Liver (tissue), 9 donors: ENCODE data around the gene FOSL2. TPM values are rescaled to one million over a fixed set of nuclear protein-coding genes. Genes with fewer than 3 reads are reported as not detected.

Experiments used
- DNase-seq: peaks from one replicate; pipeline ENCODE4 v3.0.0-alpha.2; 2017; ENCODE audit warnings: low spot score
- H3K27ac ChIP-seq, 2 donors: one replicate each; pipeline ENCODE4 v1.7.0; 2013; ENCODE audit warnings: inconsistent platforms in 2 of 2, low read length in 2 of 2, control low read depth in 1 of 2, low read depth in 1 of 2, mild to moderate bottlenecking in 1 of 2
- H3K27me3 ChIP-seq, 4 donors: one replicate each; pipeline versions ENCODE4 v1.6.1 to v1.7.0; 2013; ENCODE audit warnings: low read length in 3 of 4, inconsistent platforms in 1 of 4, mild to moderate bottlenecking in 1 of 4, moderate library complexity in 1 of 4; ENCODE audit not compliant: control insufficient read depth in 4 of 4, insufficient read depth in 4 of 4
- H3K36me3 ChIP-seq, 4 donors: one replicate each; pipeline versions ENCODE4 v1.6.1 to v1.7.0; 2013; ENCODE audit warnings: low read length in 3 of 4, mild to moderate bottlenecking in 3 of 4, low read depth in 1 of 4, moderate library complexity in 1 of 4; ENCODE audit not compliant: control insufficient read depth in 4 of 4, insufficient read depth in 3 of 4
- H3K4me1 ChIP-seq, 4 donors: one replicate each; pipeline versions ENCODE4 v1.6.1 to v1.7.0; 2013; ENCODE audit warnings: low read length in 3 of 4, mild to moderate bottlenecking in 3 of 4, moderate library complexity in 1 of 4; ENCODE audit not compliant: control insufficient read depth in 4 of 4, insufficient read depth in 4 of 4
- H3K4me3 ChIP-seq, 3 donors: one replicate each; pipeline versions ENCODE4 v1.6.1 to v1.7.0; 2013; ENCODE audit warnings: low read length in 3 of 3, control low read depth in 1 of 3, low read depth in 1 of 3, mild to moderate bottlenecking in 1 of 3
- H3K9ac ChIP-seq, 2 donors: one replicate each; pipeline ENCODE4 v1.7.0; 2013; ENCODE audit warnings: low read length in 2 of 2, mild to moderate bottlenecking in 2 of 2, moderate library complexity in 2 of 2, control low read depth in 1 of 2, low read depth in 1 of 2
- H3K9me3 ChIP-seq, 4 donors: one replicate each; pipeline versions ENCODE4 v1.6.1 to v1.7.0; 2013; ENCODE audit warnings: low read length in 3 of 4; ENCODE audit not compliant: control insufficient read depth in 4 of 4
- ATF3 ChIP-seq: IDR thresholded peaks from 2 replicates; pipeline ENCODE4 v1.6.1; 2016; ENCODE audit warnings: antibody characterized with exemption
- EGR1 ChIP-seq, 2 donors: IDR thresholded peaks; 2 replicates each; pipeline ENCODE4 v1.6.1; 2016 to 2018; ENCODE audit warnings: antibody characterized with exemption in 2 of 2, low read depth in 2 of 2
- FOXA1 ChIP-seq: IDR thresholded peaks from 2 replicates; pipeline ENCODE4 v1.6.1; 2016; ENCODE audit warnings: antibody characterized with exemption
- FOXA2 ChIP-seq: IDR thresholded peaks from 2 replicates; pipeline ENCODE4 v1.6.1; 2016; ENCODE audit warnings: antibody characterized with exemption
- GABPA ChIP-seq, 2 donors: IDR thresholded peaks in 1 of 2; conservative IDR thresholded peaks in 1 of 2; 2 replicates each; pipeline ENCODE4 v1.6.1; 2016; ENCODE audit warnings: antibody characterized with exemption in 2 of 2, mild to moderate bottlenecking in 1 of 2, moderate library complexity in 1 of 2
- HNF4A ChIP-seq, 2 donors: conservative IDR thresholded peaks; 2 replicates each; pipeline ENCODE4 v1.6.1; 2016; ENCODE audit warnings: antibody characterized with exemption in 2 of 2, mild to moderate bottlenecking in 2 of 2
- REST ChIP-seq: IDR thresholded peaks from 2 replicates; pipeline ENCODE4 v1.6.1; 2016; ENCODE audit warnings: antibody characterized with exemption, mild to moderate bottlenecking
- RXRA ChIP-seq, 2 donors: IDR thresholded peaks; 2 replicates each; pipeline ENCODE4 v1.6.1; 2017 to 2018; ENCODE audit warnings: antibody characterized with exemption in 2 of 2, mild to moderate bottlenecking in 1 of 2
- SP1 ChIP-seq: IDR thresholded peaks from 2 replicates; pipeline ENCODE4 v1.6.1; 2018; ENCODE audit warnings: antibody characterized with exemption, mild to moderate bottlenecking
- TAF1 ChIP-seq: conservative IDR thresholded peaks from 2 replicates; pipeline ENCODE4 v1.6.1; 2016; ENCODE audit warnings: antibody characterized with exemption, mild to moderate bottlenecking
- WGBS: extraction: QIAGEN DNeasy Blood & Tissue Kit; methylation state at CpG from one replicate; pipeline ENCODE4 v1.1.7; 2013; 5-methylcytosine and 5-hydroxymethylcytosine counted together
- polyA plus RNA-seq, 2 donors: library from polyadenylated mRNA; stranded (reverse) in 1 of 2; unstranded in 1 of 2; fragments of 200-250 nt in 1 of 2; fragments of >200 nt in 1 of 2; fragmentation: Nextera tagmentation in 1 of 2; extraction: Ambion mirVana in 1 of 2; gene quantifications; one replicate each; pipeline versions ENCODE4 v1.2.1 to v1.2.3, GENCODE V29; 2013 to 2015
- total RNA-seq, 2 donors: library from RNA; depleted of rRNA; stranded (reverse); fragments of >200 nt; gene quantifications; one replicate each; pipeline ENCODE4 v1.2.3, GENCODE V29; 2014
- TF ChIP-seq, protein P1 (sequence below): fragments of 150-350 bp; IDR thresholded peaks from 2 replicates; pipeline ENCODE4 v1.5.1; 2017; ENCODE audit warnings: improper control_type of control experiment, low read depth, low read length; ENCODE audit not compliant: missing input control
- TF ChIP-seq, protein P2 (sequence below): IDR thresholded peaks from 2 replicates; pipeline ENCODE4 v1.6.1; 2016; ENCODE audit warnings: antibody characterized with exemption
- TF ChIP-seq, protein P3 (sequence below): IDR thresholded peaks from 2 replicates; pipeline ENCODE4 v1.6.1; 2016; ENCODE audit warnings: antibody characterized with exemption
- donor health status: healthy.
- donor health status: healthy.
- donor health status: healthy.
- donor health status: healthy.
- donor health status: healthy.

Gene FOSL2
- total and polyA plus RNA-seq, 4 donors = 1.9 to 10.7 (median 2.6) TPM

DNA sequence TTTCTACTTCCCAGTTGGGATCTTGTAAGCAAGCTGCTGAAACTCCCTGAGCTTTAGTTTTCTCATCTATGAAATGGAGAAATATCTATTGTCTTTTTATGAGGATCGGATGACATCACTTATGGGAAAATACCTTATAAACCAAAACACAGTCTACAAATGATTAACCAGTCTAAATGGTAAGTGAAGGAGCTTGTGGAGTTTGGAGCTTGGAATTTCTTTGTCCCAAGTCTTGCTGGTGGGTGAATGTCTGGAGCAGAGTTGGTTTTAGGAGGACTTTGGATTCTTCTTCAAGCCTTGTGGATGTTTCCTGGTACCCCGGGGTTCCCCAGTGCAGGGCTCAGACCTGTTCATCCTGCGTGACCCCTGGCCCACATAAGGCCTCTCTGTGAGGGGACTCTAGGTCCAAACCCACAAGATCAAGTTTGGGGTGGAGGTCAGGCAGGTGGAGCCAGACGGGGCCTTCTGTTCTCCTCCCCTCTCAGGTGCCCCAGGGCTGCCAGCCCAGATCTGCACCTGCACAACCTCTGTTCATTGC is 43.2 kb downstream of the FOSL2 start:
- Histone ChIP-seq H3K36me3 (no peaks in the 10 kb centered on the region), H3K27me3 (no peaks in the 10 kb centered on the region), H3K4me3 (no peak overlapping the region), H3K4me1 (peaks cover 0 to 5% (median 0%) of the 10 kb centered on the region in 4 donors), H3K27ac (no peak overlapping the region), H3K9me3 (no peaks in the 10 kb centered on the region), H3K9ac (no peak overlapping the region)
- 77% methylated on average over 4 of the region's 4 CpGs for WGBS
- TF ChIP-seq ATF3 (no peak), FOXA2 (no peak), REST (no peak), EGR1 (IDR thresholded peaks at IDR 0.05; ENCODE audit: low read depth in 2 of 2) (no peak), TAF1 (no peak), RXRA (IDR thresholded peaks at IDR 0.05) (no peak), SP1 (no peak)
- TF ChIP-seq, protein P1, sequence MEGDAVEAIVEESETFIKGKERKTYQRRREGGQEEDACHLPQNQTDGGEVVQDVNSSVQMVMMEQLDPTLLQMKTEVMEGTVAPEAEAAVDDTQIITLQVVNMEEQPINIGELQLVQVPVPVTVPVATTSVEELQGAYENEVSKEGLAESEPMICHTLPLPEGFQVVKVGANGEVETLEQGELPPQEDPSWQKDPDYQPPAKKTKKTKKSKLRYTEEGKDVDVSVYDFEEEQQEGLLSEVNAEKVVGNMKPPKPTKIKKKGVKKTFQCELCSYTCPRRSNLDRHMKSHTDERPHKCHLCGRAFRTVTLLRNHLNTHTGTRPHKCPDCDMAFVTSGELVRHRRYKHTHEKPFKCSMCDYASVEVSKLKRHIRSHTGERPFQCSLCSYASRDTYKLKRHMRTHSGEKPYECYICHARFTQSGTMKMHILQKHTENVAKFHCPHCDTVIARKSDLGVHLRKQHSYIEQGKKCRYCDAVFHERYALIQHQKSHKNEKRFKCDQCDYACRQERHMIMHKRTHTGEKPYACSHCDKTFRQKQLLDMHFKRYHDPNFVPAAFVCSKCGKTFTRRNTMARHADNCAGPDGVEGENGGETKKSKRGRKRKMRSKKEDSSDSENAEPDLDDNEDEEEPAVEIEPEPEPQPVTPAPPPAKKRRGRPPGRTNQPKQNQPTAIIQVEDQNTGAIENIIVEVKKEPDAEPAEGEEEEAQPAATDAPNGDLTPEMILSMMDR = no peak
- TF ChIP-seq, protein P2, sequence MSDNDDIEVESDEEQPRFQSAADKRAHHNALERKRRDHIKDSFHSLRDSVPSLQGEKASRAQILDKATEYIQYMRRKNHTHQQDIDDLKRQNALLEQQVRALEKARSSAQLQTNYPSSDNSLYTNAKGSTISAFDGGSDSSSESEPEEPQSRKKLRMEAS = no peak
- TF ChIP-seq, protein P3, sequence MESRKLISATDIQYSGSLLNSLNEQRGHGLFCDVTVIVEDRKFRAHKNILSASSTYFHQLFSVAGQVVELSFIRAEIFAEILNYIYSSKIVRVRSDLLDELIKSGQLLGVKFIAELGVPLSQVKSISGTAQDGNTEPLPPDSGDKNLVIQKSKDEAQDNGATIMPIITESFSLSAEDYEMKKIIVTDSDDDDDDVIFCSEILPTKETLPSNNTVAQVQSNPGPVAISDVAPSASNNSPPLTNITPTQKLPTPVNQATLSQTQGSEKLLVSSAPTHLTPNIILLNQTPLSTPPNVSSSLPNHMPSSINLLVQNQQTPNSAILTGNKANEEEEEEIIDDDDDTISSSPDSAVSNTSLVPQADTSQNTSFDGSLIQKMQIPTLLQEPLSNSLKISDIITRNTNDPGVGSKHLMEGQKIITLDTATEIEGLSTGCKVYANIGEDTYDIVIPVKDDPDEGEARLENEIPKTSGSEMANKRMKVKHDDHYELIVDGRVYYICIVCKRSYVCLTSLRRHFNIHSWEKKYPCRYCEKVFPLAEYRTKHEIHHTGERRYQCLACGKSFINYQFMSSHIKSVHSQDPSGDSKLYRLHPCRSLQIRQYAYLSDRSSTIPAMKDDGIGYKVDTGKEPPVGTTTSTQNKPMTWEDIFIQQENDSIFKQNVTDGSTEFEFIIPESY = no peak
- no peak for DNase-seq

DNA sequence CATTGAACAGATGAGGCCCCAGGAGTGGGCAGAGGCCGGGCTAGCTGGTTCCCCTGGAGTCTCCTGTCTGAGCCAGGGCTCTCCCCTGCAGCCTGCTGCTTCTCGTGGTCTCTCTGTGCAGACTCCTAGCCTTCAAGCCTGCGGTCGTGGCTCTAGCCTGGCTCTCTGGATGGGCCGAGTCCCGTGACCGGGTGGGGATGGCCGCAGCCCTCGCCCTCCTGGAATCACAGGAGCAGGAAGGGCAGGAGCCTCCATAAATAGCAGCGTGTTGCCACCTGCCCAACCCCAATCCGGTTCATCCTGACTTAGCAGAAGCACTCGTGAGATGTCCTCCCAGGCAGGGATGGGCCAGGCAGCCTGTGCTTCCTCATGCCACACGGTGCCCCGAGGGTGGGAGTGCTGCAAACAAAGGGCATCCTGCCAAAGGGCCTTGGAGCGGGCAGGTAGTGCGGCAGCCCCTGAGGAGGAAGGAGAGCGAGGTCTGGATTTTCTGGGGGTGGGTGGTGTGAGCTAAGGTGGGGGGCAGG is 43.9 kb downstream of the FOSL2 start:
- WGBS = 84% methylated on average over 17 of the region's 17 CpGs
- DNase-seq = no peak
- no peak overlapping the region for H3K4me3 ChIP-seq
- no peaks in the 10 kb centered on the region for H3K9me3 ChIP-seq
- no peak overlapping the region for H3K27ac ChIP-seq
- H3K4me1 ChIP-seq = peaks cover 0 to 5% (median 0%) of the 10 kb centered on the region in 4 donors
- TF ChIP-seq HNF4A (conservative IDR thresholded peaks at IDR 0.05) = no peak
- TF ChIP-seq GABPA (IDR thresholded peaks at IDR 0.05 in 1 of 2, conservative IDR thresholded peaks at IDR 0.05 in 1 of 2) = no peak
- TF ChIP-seq FOXA1 = no peak
- TF ChIP-seq TAF1 = no peak
- no peaks in the 10 kb centered on the region for H3K27me3 ChIP-seq
- no peaks in the 10 kb centered on the region for H3K36me3 ChIP-seq
- no peak overlapping the region for H3K9ac ChIP-seq
